ENCODE results near the gene PDF. TPM values are rescaled to one million over a fixed set of nuclear protein-coding genes. Genes with fewer than 3 reads are reported as not detected.

The PDF gene
- total and polyA plus RNA-seq, 2 of the 13 experiments (the other 11 are each of a cell fraction or from before 2014, with no cell fraction given) = 12.4 to 48.8 TPM

DNA sequence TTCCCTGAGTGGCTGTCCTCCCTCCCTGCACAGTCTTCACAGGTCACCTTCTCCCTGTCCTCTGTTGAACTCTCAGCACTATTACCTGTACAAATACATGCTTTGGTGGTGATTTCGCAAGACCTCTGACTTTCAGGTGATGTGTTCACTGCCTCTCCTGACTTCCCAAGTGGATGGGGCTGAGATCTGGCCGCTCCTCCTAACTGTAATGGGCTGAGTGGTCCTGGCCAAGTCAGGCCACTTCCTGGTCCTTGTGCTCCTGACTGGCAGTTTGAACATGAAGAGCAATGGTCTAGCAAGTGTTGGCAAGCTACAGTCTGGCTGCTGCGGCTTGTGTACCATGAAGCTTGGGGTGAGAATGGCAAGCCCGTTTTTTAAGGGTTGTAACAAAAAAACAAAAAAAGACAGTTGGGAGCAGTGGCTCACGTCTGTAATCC lies 32.9 kb upstream of the PDF start (continued):
- TF ChIP-seq ZNF326 (CRISPR knock-in tag; IDR thresholded peaks at IDR 0.05; ENCODE audit: borderline replicate concordance) (no peak), ZNF484 (CRISPR knock-in tag; IDR thresholded peaks at IDR 0.05; ENCODE audit: borderline replicate concordance, low read depth) (no peak), RBM22 (optimal IDR thresholded peaks at IDR 0.05; ENCODE audit: low read length) (peak; percentile 37), ZSCAN21 (CRISPR knock-in tag; IDR thresholded peaks at IDR 0.05; ENCODE audit: borderline replicate concordance) (no peak), HDAC1 (CRISPR knock-in tag; IDR thresholded peaks at IDR 0.05) (no peak), WIZ (CRISPR knock-in tag; IDR thresholded peaks at IDR 0.05) (no peak), HIVEP1 (CRISPR knock-in tag; IDR thresholded peaks at IDR 0.05) (no peak), NR1H2 (CRISPR knock-in tag; IDR thresholded peaks at IDR 0.05; ENCODE audit: borderline replicate concordance, low read depth) (no peak), ZNF619 (CRISPR knock-in tag; IDR thresholded peaks at IDR 0.05) (peak; percentile 82; the same call in 1 of the 2 replicates), ZSCAN29 (CRISPR knock-in tag; conservative IDR thresholded peaks at IDR 0.05) (no peak), PHF5A (CRISPR knock-in tag; IDR thresholded peaks at IDR 0.05; ENCODE audit: low read depth, unreplicated experiment) (no peak), ZNF772 (CRISPR knock-in tag; IDR thresholded peaks at IDR 0.05) (no peak), SALL1 (CRISPR knock-in tag; IDR thresholded peaks at IDR 0.05) (peak; percentile 26; the same call in 1 of the 2 replicates), HNRNPUL1 (IDR thresholded peaks at IDR 0.05; ENCODE audit: low read depth, low read length) (no peak), ZNF781 (CRISPR knock-in tag; IDR thresholded peaks at IDR 0.05; ENCODE audit: borderline replicate concordance, not compliant biosample characterization) (no peak), ZNF670 (CRISPR knock-in tag; IDR thresholded peaks at IDR 0.05; ENCODE audit: borderline replicate concordance) (no peak)
- TF ChIP-seq, protein P1, sequence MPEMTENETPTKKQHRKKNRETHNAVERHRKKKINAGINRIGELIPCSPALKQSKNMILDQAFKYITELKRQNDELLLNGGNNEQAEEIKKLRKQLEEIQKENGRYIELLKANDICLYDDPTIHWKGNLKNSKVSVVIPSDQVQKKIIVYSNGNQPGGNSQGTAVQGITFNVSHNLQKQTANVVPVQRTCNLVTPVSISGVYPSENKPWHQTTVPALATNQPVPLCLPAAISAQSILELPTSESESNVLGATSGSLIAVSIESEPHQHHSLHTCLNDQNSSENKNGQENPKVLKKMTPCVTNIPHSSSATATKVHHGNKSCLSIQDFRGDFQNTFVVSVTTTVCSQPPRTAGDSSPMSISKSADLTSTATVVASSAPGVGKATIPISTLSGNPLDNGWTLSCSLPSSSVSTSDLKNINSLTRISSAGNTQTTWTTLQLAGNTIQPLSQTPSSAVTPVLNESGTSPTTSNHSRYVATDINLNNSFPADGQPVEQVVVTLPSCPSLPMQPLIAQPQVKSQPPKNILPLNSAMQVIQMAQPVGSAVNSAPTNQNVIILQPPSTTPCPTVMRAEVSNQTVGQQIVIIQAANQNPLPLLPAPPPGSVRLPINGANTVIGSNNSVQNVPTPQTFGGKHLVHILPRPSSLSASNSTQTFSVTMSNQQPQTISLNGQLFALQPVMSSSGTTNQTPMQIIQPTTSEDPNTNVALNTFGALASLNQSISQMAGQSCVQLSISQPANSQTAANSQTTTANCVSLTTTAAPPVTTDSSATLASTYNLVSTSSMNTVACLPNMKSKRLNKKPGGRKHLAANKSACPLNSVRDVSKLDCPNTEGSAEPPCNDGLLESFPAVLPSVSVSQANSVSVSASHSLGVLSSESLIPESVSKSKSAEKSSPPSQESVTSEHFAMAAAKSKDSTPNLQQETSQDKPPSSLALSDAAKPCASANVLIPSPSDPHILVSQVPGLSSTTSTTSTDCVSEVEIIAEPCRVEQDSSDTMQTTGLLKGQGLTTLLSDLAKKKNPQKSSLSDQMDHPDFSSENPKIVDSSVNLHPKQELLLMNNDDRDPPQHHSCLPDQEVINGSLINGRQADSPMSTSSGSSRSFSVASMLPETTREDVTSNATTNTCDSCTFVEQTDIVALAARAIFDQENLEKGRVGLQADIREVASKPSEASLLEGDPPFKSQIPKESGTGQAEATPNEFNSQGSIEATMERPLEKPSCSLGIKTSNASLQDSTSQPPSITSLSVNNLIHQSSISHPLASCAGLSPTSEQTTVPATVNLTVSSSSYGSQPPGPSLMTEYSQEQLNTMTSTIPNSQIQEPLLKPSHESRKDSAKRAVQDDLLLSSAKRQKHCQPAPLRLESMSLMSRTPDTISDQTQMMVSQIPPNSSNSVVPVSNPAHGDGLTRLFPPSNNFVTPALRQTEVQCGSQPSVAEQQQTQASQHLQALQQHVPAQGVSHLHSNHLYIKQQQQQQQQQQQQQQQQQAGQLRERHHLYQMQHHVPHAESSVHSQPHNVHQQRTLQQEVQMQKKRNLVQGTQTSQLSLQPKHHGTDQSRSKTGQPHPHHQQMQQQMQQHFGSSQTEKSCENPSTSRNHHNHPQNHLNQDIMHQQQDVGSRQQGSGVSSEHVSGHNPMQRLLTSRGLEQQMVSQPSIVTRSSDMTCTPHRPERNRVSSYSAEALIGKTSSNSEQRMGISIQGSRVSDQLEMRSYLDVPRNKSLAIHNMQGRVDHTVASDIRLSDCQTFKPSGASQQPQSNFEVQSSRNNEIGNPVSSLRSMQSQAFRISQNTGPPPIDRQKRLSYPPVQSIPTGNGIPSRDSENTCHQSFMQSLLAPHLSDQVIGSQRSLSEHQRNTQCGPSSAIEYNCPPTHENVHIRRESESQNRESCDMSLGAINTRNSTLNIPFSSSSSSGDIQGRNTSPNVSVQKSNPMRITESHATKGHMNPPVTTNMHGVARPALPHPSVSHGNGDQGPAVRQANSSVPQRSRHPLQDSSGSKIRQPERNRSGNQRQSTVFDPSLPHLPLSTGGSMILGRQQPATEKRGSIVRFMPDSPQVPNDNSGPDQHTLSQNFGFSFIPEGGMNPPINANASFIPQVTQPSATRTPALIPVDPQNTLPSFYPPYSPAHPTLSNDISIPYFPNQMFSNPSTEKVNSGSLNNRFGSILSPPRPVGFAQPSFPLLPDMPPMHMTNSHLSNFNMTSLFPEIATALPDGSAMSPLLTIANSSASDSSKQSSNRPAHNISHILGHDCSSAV (CRISPR knock-in tag; IDR thresholded peaks at IDR 0.05; ENCODE audit: borderline replicate concordance) = no peak
- TF ChIP-seq, protein P2, sequence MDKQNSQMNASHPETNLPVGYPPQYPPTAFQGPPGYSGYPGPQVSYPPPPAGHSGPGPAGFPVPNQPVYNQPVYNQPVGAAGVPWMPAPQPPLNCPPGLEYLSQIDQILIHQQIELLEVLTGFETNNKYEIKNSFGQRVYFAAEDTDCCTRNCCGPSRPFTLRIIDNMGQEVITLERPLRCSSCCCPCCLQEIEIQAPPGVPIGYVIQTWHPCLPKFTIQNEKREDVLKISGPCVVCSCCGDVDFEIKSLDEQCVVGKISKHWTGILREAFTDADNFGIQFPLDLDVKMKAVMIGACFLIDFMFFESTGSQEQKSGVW (CRISPR knock-in tag; IDR thresholded peaks at IDR 0.05; ENCODE audit: borderline replicate concordance) = no peak
- TF ChIP-seq, protein P3, sequence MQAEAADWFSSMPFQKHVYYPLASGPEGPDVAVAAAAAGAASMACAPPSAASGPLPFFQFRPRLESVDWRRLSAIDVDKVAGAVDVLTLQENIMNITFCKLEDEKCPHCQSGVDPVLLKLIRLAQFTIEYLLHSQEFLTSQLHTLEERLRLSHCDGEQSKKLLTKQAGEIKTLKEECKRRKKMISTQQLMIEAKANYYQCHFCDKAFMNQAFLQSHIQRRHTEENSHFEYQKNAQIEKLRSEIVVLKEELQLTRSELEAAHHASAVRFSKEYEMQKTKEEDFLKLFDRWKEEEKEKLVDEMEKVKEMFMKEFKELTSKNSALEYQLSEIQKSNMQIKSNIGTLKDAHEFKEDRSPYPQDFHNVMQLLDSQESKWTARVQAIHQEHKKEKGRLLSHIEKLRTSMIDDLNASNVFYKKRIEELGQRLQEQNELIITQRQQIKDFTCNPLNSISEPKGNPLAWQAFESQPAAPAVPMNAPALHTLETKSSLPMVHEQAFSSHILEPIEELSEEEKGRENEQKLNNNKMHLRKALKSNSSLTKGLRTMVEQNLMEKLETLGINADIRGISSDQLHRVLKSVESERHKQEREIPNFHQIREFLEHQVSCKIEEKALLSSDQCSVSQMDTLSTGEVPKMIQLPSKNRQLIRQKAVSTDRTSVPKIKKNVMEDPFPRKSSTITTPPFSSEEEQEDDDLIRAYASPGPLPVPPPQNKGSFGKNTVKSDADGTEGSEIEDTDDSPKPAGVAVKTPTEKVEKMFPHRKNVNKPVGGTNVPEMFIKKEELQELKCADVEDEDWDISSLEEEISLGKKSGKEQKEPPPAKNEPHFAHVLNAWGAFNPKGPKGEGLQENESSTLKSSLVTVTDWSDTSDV (CRISPR knock-in tag; IDR thresholded peaks at IDR 0.05) = no peak
